Measurements from ENCODE around the gene CNRIP1.

DNA sequence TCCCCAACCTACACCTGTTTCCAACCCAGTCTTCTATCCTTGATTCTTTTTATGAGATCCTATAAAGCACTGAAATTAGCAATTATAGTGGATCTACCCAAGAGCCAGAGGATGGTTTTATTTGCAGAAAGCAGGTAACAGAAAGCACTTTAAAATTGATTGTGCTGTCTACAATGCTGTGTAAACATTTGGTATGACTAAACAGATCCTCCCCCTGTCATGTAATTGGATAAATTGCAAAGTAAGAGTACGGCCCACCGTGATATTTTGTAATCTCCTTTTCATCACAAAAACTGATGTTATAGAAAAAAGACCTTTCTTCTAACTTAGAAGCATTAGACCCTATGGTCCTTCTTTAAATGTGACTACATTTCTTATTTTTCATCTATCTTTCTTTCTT lies 56.1 kb downstream of the CNRIP1 start:
- no peak for TF ChIP-seq EZH2 (IDR thresholded peaks at IDR 0.05; ENCODE audit: insufficient read depth, low read length)
- TF ChIP-seq, protein P1, sequence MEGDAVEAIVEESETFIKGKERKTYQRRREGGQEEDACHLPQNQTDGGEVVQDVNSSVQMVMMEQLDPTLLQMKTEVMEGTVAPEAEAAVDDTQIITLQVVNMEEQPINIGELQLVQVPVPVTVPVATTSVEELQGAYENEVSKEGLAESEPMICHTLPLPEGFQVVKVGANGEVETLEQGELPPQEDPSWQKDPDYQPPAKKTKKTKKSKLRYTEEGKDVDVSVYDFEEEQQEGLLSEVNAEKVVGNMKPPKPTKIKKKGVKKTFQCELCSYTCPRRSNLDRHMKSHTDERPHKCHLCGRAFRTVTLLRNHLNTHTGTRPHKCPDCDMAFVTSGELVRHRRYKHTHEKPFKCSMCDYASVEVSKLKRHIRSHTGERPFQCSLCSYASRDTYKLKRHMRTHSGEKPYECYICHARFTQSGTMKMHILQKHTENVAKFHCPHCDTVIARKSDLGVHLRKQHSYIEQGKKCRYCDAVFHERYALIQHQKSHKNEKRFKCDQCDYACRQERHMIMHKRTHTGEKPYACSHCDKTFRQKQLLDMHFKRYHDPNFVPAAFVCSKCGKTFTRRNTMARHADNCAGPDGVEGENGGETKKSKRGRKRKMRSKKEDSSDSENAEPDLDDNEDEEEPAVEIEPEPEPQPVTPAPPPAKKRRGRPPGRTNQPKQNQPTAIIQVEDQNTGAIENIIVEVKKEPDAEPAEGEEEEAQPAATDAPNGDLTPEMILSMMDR (IDR thresholded peaks at IDR 0.05; ENCODE audit: insufficient read depth, low read depth, low read length): no peak
